Activated T-cell treated with anti-CD3 and anti-CD28 coated beads, Interleukin-2, amount 50 U/mL, for 24 hours (primary cell): ENCODE data around the gene C16orf54.
"Not testable (repeated sequence)": the region's sequence is repeated elsewhere in the genome, so short reads cannot be mapped to it uniquely, and the experiment has no call there.

ENCODE experiments used
- DNase-seq: peaks from one replicate; pipeline ENCODE4 v3.0.0-alpha.2; 2020
- H3K27ac Mint-ChIP-seq: 2 replicates; pipeline ENCODE4 v1.8.0; 2020; ENCODE audit warnings: mild to moderate bottlenecking, mixed read lengths
- H3K27me3 Mint-ChIP-seq: 2 replicates; pipeline ENCODE4 v1.8.0; 2020; ENCODE audit warnings: mixed read lengths
- H3K36me3 Mint-ChIP-seq: 2 replicates; pipeline ENCODE4 v1.8.0; 2020; ENCODE audit warnings: low read depth, mixed read lengths
- H3K4me1 Mint-ChIP-seq: 2 replicates; pipeline ENCODE4 v1.8.0; 2020; ENCODE audit warnings: low read depth, mixed read lengths
- H3K4me3 Mint-ChIP-seq: 2 replicates; pipeline ENCODE4 v1.8.0; 2020; ENCODE audit warnings: mild to moderate bottlenecking, moderate library complexity, mixed read lengths
- H3K9me3 Mint-ChIP-seq: 2 replicates; pipeline ENCODE4 v1.8.0; 2020; ENCODE audit warnings: mixed read lengths

Gene C16orf54

GRCh38 chr16:29739927-29740629 lies 5.7 kb downstream of the C16orf54 start:
- not testable (repeated sequence) for DNase-seq, H3K9me3 Mint-ChIP-seq, H3K4me3 Mint-ChIP-seq, H3K27me3 Mint-ChIP-seq
- peaks cover 31% of the 10 kb centered on the region for H3K36me3 Mint-ChIP-seq
- H3K4me1 Mint-ChIP-seq: peaks cover 81% of the 10 kb centered on the region
- peak overlapping the region; percentile 0 for H3K27ac Mint-ChIP-seq

DNA sequence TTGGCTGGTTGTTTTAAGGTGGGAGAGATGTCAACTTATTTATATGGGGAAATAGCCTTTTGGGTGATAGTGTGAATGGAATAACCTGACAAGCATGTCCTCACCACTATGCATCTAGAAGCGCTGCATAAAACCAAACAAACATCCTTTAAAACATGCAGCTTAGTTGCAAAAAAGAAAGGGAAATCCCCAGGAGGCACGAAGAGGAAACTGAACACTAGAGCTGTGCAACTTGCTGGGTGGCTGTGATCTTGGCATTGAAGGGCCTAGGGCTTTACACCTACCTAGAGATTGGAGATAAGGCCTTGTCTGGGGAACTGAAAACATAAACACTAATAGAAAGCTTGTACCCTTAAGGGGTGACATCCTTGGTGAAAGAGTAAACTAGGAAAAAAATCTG lies 7.3 kb downstream of the C16orf54 start:
- no peak for DNase-seq
- Mint-ChIP-seq H3K4me1 (peaks cover 77% of the 10 kb centered on the region), H3K27ac (peak overlapping the region; percentile 53), H3K4me3 (no peak overlapping the region), H3K36me3 (peaks cover 21% of the 10 kb centered on the region), H3K9me3 (no peaks in the 10 kb centered on the region), H3K27me3 (no peaks in the 10 kb centered on the region)

DNA sequence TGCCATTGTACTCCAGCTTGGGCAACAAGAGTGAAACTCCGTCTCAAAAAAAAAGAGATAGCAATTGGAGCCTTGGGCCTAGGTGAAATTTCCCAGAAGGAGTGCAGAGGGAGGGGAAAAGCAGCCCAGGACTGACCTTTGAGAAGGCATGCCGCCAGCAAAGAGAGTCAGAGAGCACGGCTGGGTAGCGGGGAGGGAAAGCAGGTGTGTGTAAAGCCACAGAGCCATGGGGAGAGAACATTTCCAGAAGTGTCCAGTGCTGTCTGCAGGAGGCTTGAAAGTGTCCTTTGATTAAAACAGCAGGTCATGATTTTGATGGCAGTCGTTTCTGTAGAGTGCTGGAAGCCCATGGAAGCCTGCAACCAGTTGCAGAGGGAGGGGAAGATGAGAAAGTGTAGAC lies 8.1 kb downstream of the C16orf54 start:
- no peak for DNase-seq
- Mint-ChIP-seq H3K27me3 (no peaks in the 10 kb centered on the region), H3K4me3 (no peak overlapping the region), H3K4me1 (peaks cover 76% of the 10 kb centered on the region), H3K36me3 (peaks cover 14% of the 10 kb centered on the region), H3K27ac (no peak overlapping the region), H3K9me3 (peaks cover 3% of the 10 kb centered on the region)

- Mint-ChIP-seq H3K9me3 (peaks cover 5% of the 10 kb centered on the region), H3K27ac (no peak overlapping the region), H3K4me1 (peaks cover 78% of the 10 kb centered on the region), H3K4me3 (no peak overlapping the region), H3K27me3 (no peaks in the 10 kb centered on the region), H3K36me3 (peaks cover 6% of the 10 kb centered on the region)
- no peak for DNase-seq
Observed at GRCh38 chr16:29736764-29737163, 9.0 kb downstream of the C16orf54 start.

- Mint-ChIP-seq H3K4me1 (peaks cover 76% of the 10 kb centered on the region), H3K4me3 (no peak overlapping the region), H3K9me3 (peaks cover 5% of the 10 kb centered on the region), H3K36me3 (peaks cover 3% of the 10 kb centered on the region), H3K27me3 (no peaks in the 10 kb centered on the region), H3K27ac (no peak overlapping the region)
- no peak for DNase-seq
Observed at GRCh38 chr16:29736112-29736511, 9.7 kb downstream of the C16orf54 start.

DNA sequence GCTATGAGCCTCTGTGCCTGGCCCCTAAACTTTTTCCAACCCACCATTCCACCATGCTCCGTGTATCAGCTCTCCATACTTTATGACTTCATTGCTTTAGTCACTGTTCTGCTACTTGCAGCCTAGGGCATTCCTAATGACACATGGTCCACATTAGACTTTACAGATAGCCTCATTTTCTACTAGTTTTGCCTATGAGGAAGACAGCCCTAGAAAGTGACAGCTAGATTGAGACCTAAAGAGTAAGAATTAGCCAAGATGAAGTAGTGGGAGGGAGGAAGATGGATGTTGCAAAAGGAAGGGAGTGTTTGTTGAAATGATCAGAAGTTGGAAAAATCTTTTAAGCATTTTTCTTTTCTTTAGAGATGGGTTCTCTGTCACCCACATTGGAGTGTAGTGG lies 11.0 kb downstream of the C16orf54 start:
- Mint-ChIP-seq H3K36me3 (peaks cover 3% of the 10 kb centered on the region), H3K4me3 (no peak overlapping the region), H3K27ac (peak overlapping the region; percentile 3), H3K27me3 (no peaks in the 10 kb centered on the region), H3K4me1 (peaks cover 66% of the 10 kb centered on the region), H3K9me3 (peaks cover 5% of the 10 kb centered on the region)
- DNase-seq: no peak

DNA sequence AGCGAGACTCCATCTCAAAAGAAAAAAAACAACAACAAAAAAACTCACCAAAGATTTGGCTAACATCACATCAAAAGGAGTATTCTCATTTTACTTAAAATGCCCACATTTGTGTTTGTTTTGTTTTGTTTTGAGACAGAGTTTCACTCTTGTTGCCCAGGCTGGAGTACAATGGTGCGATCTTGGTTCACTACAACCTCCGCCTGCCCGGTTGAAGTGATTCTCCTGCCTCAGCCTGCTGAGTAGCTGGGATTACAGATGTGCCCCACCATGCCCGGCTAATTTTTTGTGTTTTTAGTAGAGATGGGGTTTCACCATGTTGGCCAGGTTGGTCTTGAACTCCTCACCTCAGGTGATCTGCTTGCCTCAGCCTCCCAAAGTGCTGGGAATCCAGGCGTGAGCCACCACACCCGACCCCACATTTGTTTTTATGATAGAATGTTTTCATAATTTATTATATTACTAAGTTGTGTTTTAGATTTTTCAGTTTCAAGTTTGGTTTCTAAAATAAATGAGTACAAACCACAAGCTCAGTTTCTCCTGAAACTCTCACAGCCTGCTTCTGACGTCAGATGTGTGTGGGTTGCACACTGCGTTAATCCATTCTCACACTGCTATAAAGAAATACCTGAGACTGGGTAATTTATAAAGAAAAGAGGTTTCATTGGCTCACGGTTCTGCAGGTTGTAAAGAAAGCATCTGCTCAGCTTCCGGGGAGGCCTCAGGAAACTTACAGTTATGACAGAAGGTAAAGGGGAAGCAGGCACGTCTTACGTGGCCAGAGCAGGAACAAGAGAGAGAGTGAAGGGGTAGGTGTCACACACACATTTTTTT lies 13.8 kb downstream of the C16orf54 start:
- H3K9me3 Mint-ChIP-seq, H3K36me3 Mint-ChIP-seq, H3K27me3 Mint-ChIP-seq: not testable (repeated sequence)
- Mint-ChIP-seq H3K4me1 (peaks cover 47% of the 10 kb centered on the region), H3K27ac (peak overlapping the region; percentile 95), H3K4me3 (peak overlapping the region; percentile 45)
- DNase-seq: peak; percentile 77

DNA sequence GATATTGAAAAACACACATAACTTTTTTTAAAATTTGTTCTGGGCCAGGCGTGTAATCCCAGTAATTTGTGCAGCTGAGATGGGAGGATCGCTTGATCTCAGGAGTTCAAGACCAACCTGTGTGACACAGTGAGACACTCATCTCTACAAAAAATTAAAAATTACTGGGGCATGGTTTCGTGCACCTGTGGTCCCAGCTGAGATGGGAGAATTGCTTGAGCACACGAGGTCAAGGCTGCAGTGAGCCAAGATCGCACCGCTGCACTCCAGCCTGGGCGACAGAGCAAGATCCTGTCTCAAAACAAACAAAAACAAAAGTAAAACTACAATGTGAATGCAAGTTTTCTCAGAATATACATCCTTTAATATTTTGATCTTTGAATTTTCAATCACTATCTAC lies 15.1 kb downstream of the C16orf54 start:
- H3K9me3 Mint-ChIP-seq: peaks cover 5% of the 10 kb centered on the region
- no peak overlapping the region for H3K27ac Mint-ChIP-seq
- no peak overlapping the region for H3K4me3 Mint-ChIP-seq

GRCh38 chr16:29729116-29729521 lies 16.7 kb downstream of the C16orf54 start:
- H3K4me1 Mint-ChIP-seq: peaks cover 38% of the 10 kb centered on the region
- H3K4me3 Mint-ChIP-seq: no peak overlapping the region
- DNase-seq: no peak
- H3K27ac Mint-ChIP-seq: no peak overlapping the region
- H3K27me3 Mint-ChIP-seq: no peaks in the 10 kb centered on the region
- H3K9me3 Mint-ChIP-seq: peaks cover 5% of the 10 kb centered on the region
- H3K36me3 Mint-ChIP-seq: peaks cover 3% of the 10 kb centered on the region

More for the DNA sequence above, 15.1 kb downstream of the C16orf54 start:
- Mint-ChIP-seq H3K36me3 (peaks cover 3% of the 10 kb centered on the region), H3K4me1 (peaks cover 36% of the 10 kb centered on the region), H3K27me3 (no peaks in the 10 kb centered on the region)
- no peak for DNase-seq

DNA sequence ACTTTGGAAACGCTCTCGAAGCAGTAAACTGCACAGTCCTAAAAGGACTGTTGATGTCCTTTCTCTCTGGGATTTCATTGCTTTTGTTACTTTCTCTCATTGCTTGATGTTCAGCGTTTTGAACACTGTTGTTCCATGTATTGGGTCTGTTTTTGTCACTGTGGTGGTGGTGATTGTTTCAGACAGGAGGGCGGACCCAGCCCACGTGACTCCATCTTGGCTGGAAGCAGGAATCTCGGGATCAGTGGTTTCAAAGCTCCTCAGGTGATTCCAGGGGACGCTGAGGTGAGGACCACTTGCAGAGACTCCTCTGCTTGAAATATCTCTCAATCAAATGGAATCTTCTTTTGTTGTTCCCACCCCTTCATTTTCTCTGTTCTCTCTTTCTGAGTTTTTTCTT lies 18.3 kb downstream of the C16orf54 start:
- Mint-ChIP-seq H3K9me3 (peaks cover 2% of the 10 kb centered on the region), H3K27ac (no peak overlapping the region), H3K36me3 (peaks cover 2% of the 10 kb centered on the region), H3K4me3 (no peak overlapping the region), H3K4me1 (peaks cover 31% of the 10 kb centered on the region), H3K27me3 (no peaks in the 10 kb centered on the region)
- DNase-seq: no peak

GRCh38 chr16:29726845-29727377 lies 18.9 kb downstream of the C16orf54 start:
- peaks cover 26% of the 10 kb centered on the region for H3K4me1 Mint-ChIP-seq
- no peaks in the 10 kb centered on the region for H3K27me3 Mint-ChIP-seq
- no peaks in the 10 kb centered on the region for H3K9me3 Mint-ChIP-seq
- H3K27ac Mint-ChIP-seq: no peak overlapping the region
- H3K4me3 Mint-ChIP-seq: no peak overlapping the region
- no peak for DNase-seq
- H3K36me3 Mint-ChIP-seq: no peaks in the 10 kb centered on the region

DNA sequence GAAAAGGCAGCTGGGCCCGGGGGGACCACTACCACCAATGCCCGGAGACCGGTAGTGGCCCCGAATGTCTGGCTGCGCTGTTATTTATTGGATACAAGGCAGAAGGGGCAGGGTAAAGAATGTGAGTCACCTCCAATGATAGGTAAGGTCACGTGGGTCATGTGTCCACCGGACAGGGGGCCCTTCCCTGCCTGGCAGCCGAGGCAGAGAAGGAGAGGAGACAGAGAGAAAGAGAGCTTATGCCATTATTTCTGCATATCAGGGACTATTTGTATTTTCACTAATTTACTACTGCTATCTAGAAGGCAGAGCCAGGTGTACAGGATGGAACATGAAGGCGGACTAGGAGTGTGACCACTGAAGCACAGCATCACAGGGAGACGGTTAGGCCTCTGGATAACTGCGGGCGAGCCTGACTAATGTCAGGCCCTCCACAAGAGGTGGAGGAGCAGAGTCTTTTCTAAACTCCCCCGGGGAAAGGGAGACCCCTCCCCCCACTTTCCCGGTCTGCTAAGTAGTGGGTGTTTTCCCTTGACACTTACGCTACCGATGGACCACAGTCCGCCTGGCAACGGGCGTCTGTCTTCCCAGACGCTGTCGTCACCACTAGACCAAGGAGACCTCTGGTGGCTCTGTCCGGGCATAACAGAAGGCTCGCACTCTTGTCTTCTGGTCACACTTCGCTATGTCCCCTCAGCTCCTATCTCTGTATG lies 24.5 kb downstream of the C16orf54 start:
- not testable (repeated sequence) for H3K27me3 Mint-ChIP-seq, H3K4me3 Mint-ChIP-seq, H3K27ac Mint-ChIP-seq, H3K36me3 Mint-ChIP-seq, H3K9me3 Mint-ChIP-seq
- DNase-seq: peak; percentile 53
- peaks cover 22% of the 10 kb centered on the region for H3K4me1 Mint-ChIP-seq

- Mint-ChIP-seq H3K27me3 (no peaks in the 10 kb centered on the region), H3K4me3 (no peak overlapping the region), H3K4me1 (peaks cover 22% of the 10 kb centered on the region), H3K27ac (no peak overlapping the region), H3K9me3 (no peaks in the 10 kb centered on the region), H3K36me3 (no peaks in the 10 kb centered on the region)
- no peak for DNase-seq
Observed at GRCh38 chr16:29720703-29721102, 25.1 kb downstream of the C16orf54 start.

- Mint-ChIP-seq H3K9me3 (no peaks in the 10 kb centered on the region), H3K27ac (no peak overlapping the region), H3K4me3 (no peak overlapping the region), H3K4me1 (peaks cover 15% of the 10 kb centered on the region), H3K27me3 (no peaks in the 10 kb centered on the region), H3K36me3 (no peaks in the 10 kb centered on the region)
- DNase-seq: no peak
Observed at GRCh38 chr16:29719063-29719462, 26.7 kb downstream of the C16orf54 start.
